NCI-H2029 treated with DMSO at 0.1 percent for 48 hours (cell line): ENCODE measurements around the gene NR2F1.

Experiments
- DNase-seq: peaks from one replicate; lab custom pipeline; 2025; lab: John Stamatoyannopoulos, UW

Gene NR2F1

GRCh38 chr5:93642526-93642925 lies 59.5 kb downstream of the NR2F1 start:
- DNase-seq, result no peak
